Skeletal muscle satellite cell (primary cell): ENCODE results near the gene RAE1.
"Not testable (repeated sequence)": the region's sequence is repeated elsewhere in the genome, so short reads cannot be mapped to it uniquely, and the experiment has no call there.

Experiments used
- H3K27me3 ChIP-seq: 2 replicates; pipeline ENCODE4 v1.7.0; 2013; ENCODE audit warnings: low read length; ENCODE audit not compliant: control insufficient read depth, insufficient read depth
- H3K36me3 ChIP-seq: 2 replicates; pipeline ENCODE4 v1.7.0; 2013; ENCODE audit warnings: mild to moderate bottlenecking, control low read depth, low read length; ENCODE audit not compliant: insufficient read depth
- H3K4me1 ChIP-seq: 2 replicates; pipeline ENCODE4 v1.7.0; 2013; ENCODE audit warnings: low read length; ENCODE audit not compliant: control insufficient read depth, insufficient read depth
- H3K4me2 ChIP-seq: 2 replicates; pipeline ENCODE4 v1.7.0; 2013; ENCODE audit warnings: mild to moderate bottlenecking, low read length
- H3K4me3 ChIP-seq: 2 replicates; pipeline ENCODE4 v1.7.0; 2013; ENCODE audit warnings: low read length
- H3K9ac ChIP-seq: 2 replicates; pipeline ENCODE4 v1.7.0; 2013; ENCODE audit warnings: mild to moderate bottlenecking, low read depth, low read length, moderate library complexity
- H3K9me3 ChIP-seq: replicated peaks from 2 replicates; pipeline ENCODE4 v1.7.0; 2013; ENCODE audit warnings: mild to moderate bottlenecking, control low read depth, low read length

The RAE1 gene

GRCh38 chr20:57350726-57351041 lies 371 bp upstream of the RAE1 start:
- Histone ChIP-seq H3K4me1 (peaks cover 15% of the 10 kb centered on the region), H3K4me2 (peak overlapping the region; percentile 94), H3K36me3 (peaks cover 25% of the 10 kb centered on the region), H3K4me3 (peak overlapping the region; percentile 98), H3K9ac (peak overlapping the region; percentile 97)
- not testable (repeated sequence) for H3K9me3 ChIP-seq, H3K27me3 ChIP-seq

- no peaks in the 10 kb centered on the region for H3K27me3 ChIP-seq
- peak overlapping the region; percentile 98 for H3K4me3 ChIP-seq
- peaks cover 25% of the 10 kb centered on the region for H3K36me3 ChIP-seq
- H3K9ac ChIP-seq: peak overlapping the region; percentile 97
- peaks cover 15% of the 10 kb centered on the region for H3K4me1 ChIP-seq
- H3K4me2 ChIP-seq: peak overlapping the region; percentile 94
- H3K9me3 ChIP-seq: no peaks in the 10 kb centered on the region
These were observed 1.2 kb downstream of the RAE1 start for GRCh38 chr20:57352305-57352704.

GRCh38 chr20:57353351-57353750 lies 2.3 kb downstream of the RAE1 start:
- Histone ChIP-seq H3K4me1 (peaks cover 15% of the 10 kb centered on the region), H3K27me3 (no peaks in the 10 kb centered on the region), H3K36me3 (peaks cover 25% of the 10 kb centered on the region), H3K9ac (no peak overlapping the region), H3K4me2 (no peak overlapping the region), H3K4me3 (no peak overlapping the region), H3K9me3 (no peaks in the 10 kb centered on the region)

- Histone ChIP-seq H3K9me3 (no peaks in the 10 kb centered on the region), H3K36me3 (peaks cover 30% of the 10 kb centered on the region), H3K4me1 (no peaks in the 10 kb centered on the region), H3K27me3 (no peaks in the 10 kb centered on the region), H3K4me2 (peak overlapping the region; percentile 45), H3K9ac (no peak overlapping the region), H3K4me3 (peak overlapping the region; percentile 36)
These were observed 10.5 kb downstream of the RAE1 start for GRCh38 chr20:57361517-57361916.

- Histone ChIP-seq H3K9ac (no peak overlapping the region), H3K4me3 (no peak overlapping the region), H3K4me1 (no peaks in the 10 kb centered on the region), H3K4me2 (no peak overlapping the region), H3K27me3 (no peaks in the 10 kb centered on the region), H3K9me3 (no peaks in the 10 kb centered on the region), H3K36me3 (peaks cover 55% of the 10 kb centered on the region)
These were observed 13.4 kb downstream of the RAE1 start for GRCh38 chr20:57364451-57364850.

- Histone ChIP-seq H3K9ac (no peak overlapping the region), H3K36me3 (peaks cover 90% of the 10 kb centered on the region), H3K4me2 (no peak overlapping the region), H3K4me1 (no peaks in the 10 kb centered on the region), H3K27me3 (no peaks in the 10 kb centered on the region), H3K4me3 (no peak overlapping the region), H3K9me3 (no peaks in the 10 kb centered on the region)
These were observed 18.5 kb downstream of the RAE1 start for GRCh38 chr20:57369596-57369995.

GRCh38 chr20:57370316-57370715 lies 19.3 kb downstream of the RAE1 start:
- H3K4me3 ChIP-seq: no peak overlapping the region
- H3K4me1 ChIP-seq: no peaks in the 10 kb centered on the region
- no peak overlapping the region for H3K4me2 ChIP-seq
- H3K9ac ChIP-seq: no peak overlapping the region
- no peaks in the 10 kb centered on the region for H3K27me3 ChIP-seq
- no peaks in the 10 kb centered on the region for H3K9me3 ChIP-seq
- peaks cover 89% of the 10 kb centered on the region for H3K36me3 ChIP-seq

GRCh38 chr20:57371363-57371762 lies 20.3 kb downstream of the RAE1 start:
- H3K9me3 ChIP-seq: no peaks in the 10 kb centered on the region
- H3K9ac ChIP-seq: no peak overlapping the region
- H3K4me2 ChIP-seq: no peak overlapping the region
- peaks cover 89% of the 10 kb centered on the region for H3K36me3 ChIP-seq
- no peaks in the 10 kb centered on the region for H3K27me3 ChIP-seq
- H3K4me1 ChIP-seq: no peaks in the 10 kb centered on the region
- H3K4me3 ChIP-seq: no peak overlapping the region

- Histone ChIP-seq H3K4me1 (no peaks in the 10 kb centered on the region), H3K9me3 (no peaks in the 10 kb centered on the region), H3K27me3 (no peaks in the 10 kb centered on the region), H3K36me3 (peaks cover 89% of the 10 kb centered on the region), H3K4me2 (no peak overlapping the region), H3K4me3 (no peak overlapping the region), H3K9ac (no peak overlapping the region)
These were observed 21.1 kb downstream of the RAE1 start for GRCh38 chr20:57372157-57372556.

- H3K9ac ChIP-seq: no peak overlapping the region
- no peaks in the 10 kb centered on the region for H3K9me3 ChIP-seq
- H3K36me3 ChIP-seq: peaks cover 90% of the 10 kb centered on the region
- H3K27me3 ChIP-seq: no peaks in the 10 kb centered on the region
- no peak overlapping the region for H3K4me3 ChIP-seq
- no peaks in the 10 kb centered on the region for H3K4me1 ChIP-seq
- no peak overlapping the region for H3K4me2 ChIP-seq
These were observed 21.7 kb downstream of the RAE1 start for GRCh38 chr20:57372581-57373350.

- no peaks in the 10 kb centered on the region for H3K4me1 ChIP-seq
- no peak overlapping the region for H3K4me2 ChIP-seq
- no peak overlapping the region for H3K9ac ChIP-seq
- peaks cover 79% of the 10 kb centered on the region for H3K36me3 ChIP-seq
- no peaks in the 10 kb centered on the region for H3K9me3 ChIP-seq
- H3K27me3 ChIP-seq: no peaks in the 10 kb centered on the region
- no peak overlapping the region for H3K4me3 ChIP-seq
These were observed 23.4 kb downstream of the RAE1 start for GRCh38 chr20:57374343-57374930.
